OCI-LY3 (cell line): ENCODE data around the gene TFCP2L1.

ENCODE experiments used
- EZH2phosphoT487 ChIP-seq: fragments of 200-600 bp; shearing (Covaris generic); IDR thresholded peaks from 2 replicates; pipeline ENCODE4 v1.6.1; 2018; ENCODE audit warnings: antibody characterized with exemption, mixed run types, low read depth
- TF ChIP-seq, protein P1 (sequence below): fragments of 200-600, 300-600 bp; sonication (generic); IDR thresholded peaks from 2 replicates; pipeline ENCODE4 v1.5.1; 2014; ENCODE audit warnings: antibody characterized with exemption, low read length, low read depth

DNA sequence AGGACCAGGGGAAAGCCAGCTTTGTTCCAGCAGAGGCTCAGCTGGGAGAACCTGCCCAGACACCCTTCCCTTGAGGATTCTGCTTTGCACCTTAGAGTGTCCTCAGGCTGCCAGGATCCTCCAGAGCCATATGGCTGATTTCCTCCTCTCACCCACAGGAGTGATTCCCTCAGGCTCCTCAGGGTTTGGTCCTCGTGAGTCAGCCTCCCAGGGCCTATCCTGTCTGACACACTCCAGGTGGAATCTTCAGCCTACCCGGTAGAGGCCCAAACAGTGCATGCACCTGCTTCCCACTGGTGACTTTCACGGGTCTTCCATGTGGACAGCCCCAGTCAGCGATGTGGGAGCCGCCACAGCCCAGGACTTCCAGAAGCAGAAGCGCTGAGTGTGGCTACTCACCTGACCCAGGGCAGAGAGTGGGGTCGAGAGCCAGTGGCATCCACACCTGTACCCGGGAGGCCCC is 73.3 kb downstream of the TFCP2L1 start:
- TF ChIP-seq, protein P1, sequence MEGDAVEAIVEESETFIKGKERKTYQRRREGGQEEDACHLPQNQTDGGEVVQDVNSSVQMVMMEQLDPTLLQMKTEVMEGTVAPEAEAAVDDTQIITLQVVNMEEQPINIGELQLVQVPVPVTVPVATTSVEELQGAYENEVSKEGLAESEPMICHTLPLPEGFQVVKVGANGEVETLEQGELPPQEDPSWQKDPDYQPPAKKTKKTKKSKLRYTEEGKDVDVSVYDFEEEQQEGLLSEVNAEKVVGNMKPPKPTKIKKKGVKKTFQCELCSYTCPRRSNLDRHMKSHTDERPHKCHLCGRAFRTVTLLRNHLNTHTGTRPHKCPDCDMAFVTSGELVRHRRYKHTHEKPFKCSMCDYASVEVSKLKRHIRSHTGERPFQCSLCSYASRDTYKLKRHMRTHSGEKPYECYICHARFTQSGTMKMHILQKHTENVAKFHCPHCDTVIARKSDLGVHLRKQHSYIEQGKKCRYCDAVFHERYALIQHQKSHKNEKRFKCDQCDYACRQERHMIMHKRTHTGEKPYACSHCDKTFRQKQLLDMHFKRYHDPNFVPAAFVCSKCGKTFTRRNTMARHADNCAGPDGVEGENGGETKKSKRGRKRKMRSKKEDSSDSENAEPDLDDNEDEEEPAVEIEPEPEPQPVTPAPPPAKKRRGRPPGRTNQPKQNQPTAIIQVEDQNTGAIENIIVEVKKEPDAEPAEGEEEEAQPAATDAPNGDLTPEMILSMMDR = no peak
- no peak for TF ChIP-seq EZH2phosphoT487
